K562 (cell line): Measurements from ENCODE around the gene VEGFA. TPM values are rescaled to one million over a fixed set of nuclear protein-coding genes. Genes with fewer than 3 reads are reported as not detected.

Experiments
- ATAC-seq: fragments of 200-7000 bp; cut with Tn5 transposase; 3 replicates; pipeline ENCODE4 v1.9.1; 2020; ENCODE audit warnings: moderate library complexity
- BruUV-seq: library from RNA; stranded (reverse); fragments of 400-500 nt; replicated peaks from 2 replicates; lab custom pipeline; 2021; lab: Mats Ljungman, UMichigan
- CTCF ChIA-PET: fragments of 300-600 bp; formaldehyde crosslinking; extraction: SDS; loops from one replicate; lab custom pipeline; 2021; ENCODE audit warnings: low intra/inter-chr PET ratio; lab: Yijun Ruan, JAX
- POLR2A ChIA-PET: fragments of 300-600, 350-650 bp; sonication (Branson Sonifier 250); formaldehyde crosslinking; extraction: SDS; loops from one replicate; lab custom pipeline; 2021; ENCODE audit warnings: antibody characterized with exemption, inconsistent platforms; lab: Yijun Ruan, JAX
- DNase-seq, 4 experiments: peaks; one replicate each; pipeline versions ENCODE4 v3.0.0 to v3.0.0-alpha.2; 2011 to 2018; ENCODE audit warnings: low spot score in 3 of 4, mixed read lengths in 3 of 4; ENCODE audit errors: extremely low read depth in 1 of 4
- FAIRE-seq: peaks from 2 replicates; lab custom pipeline; 2011; peaks lifted over from hg19 to GRCh38; lab: Jason Lieb, UNC
- H2AFZ ChIP-seq: 2 replicates; pipeline ENCODE4 v1.6.0; 2011; ENCODE audit warnings: low read depth, low read length, control low read depth, inconsistent platforms
- H3K27ac ChIP-seq: fragments of 200-600 bp; 3 replicates; pipeline ENCODE4 v1.8.0; 2011; ENCODE audit warnings: low read depth, mild to moderate bottlenecking, control low read depth, inconsistent platforms, low read length, moderate library complexity, mixed read lengths; ENCODE audit errors: extremely low read depth
- H3K27me3 ChIP-seq, 2 experiments: fragments of 300-600 bp in 1 of 2; 2 replicates in 1 of 2; 3 replicates in 1 of 2; pipeline versions ENCODE4 v1.6.0 to v1.8.0; 2011; ENCODE audit warnings: inconsistent platforms in 2 of 2, low read length in 2 of 2, mild to moderate bottlenecking in 1 of 2, mixed read lengths in 1 of 2, moderate library complexity in 1 of 2; ENCODE audit not compliant: control insufficient read depth in 2 of 2, insufficient read depth in 2 of 2
- H3K36me3 ChIP-seq: fragments of 300-600 bp; 3 replicates; pipeline ENCODE4 v1.8.0; 2011; ENCODE audit warnings: mild to moderate bottlenecking, low read length, inconsistent platforms; ENCODE audit not compliant: control insufficient read depth, insufficient read depth
- H3K4me1 ChIP-seq, 2 experiments: fragments of 200-600 bp in 1 of 2; replicated peaks in 1 of 2; 2 replicates in 1 of 2; 3 replicates in 1 of 2; pipeline versions ENCODE4 v1.5.1 to v1.8.0; 2011; ENCODE audit warnings: inconsistent platforms in 2 of 2, low read length in 2 of 2, mild to moderate bottlenecking in 1 of 2, mixed read lengths in 1 of 2, moderate library complexity in 1 of 2; ENCODE audit not compliant: control insufficient read depth in 2 of 2, insufficient read depth in 2 of 2
- H3K4me2 ChIP-seq: 2 replicates; pipeline ENCODE4 v1.6.1; 2011; ENCODE audit warnings: low read length, control low read depth, inconsistent platforms, mixed read lengths; ENCODE audit not compliant: insufficient read depth
- H3K4me3 ChIP-seq: fragments of 200-600 bp; sonication (generic), shearing (Covaris generic); 2 replicates; pipeline ENCODE4 v1.5.1; 2016; ENCODE audit warnings: control low read depth, inconsistent platforms
- H3K79me2 ChIP-seq: fragments of 200-600 bp; 3 replicates; pipeline ENCODE4 v1.8.0; 2011; ENCODE audit warnings: low read length, inconsistent platforms; ENCODE audit not compliant: control insufficient read depth, insufficient read depth
- H3K9ac ChIP-seq, 2 experiments: 2 replicates each; pipeline versions ENCODE4 v1.6.0 to v1.6.1; 2011; ENCODE audit warnings: low read depth in 2 of 2, low read length in 2 of 2, control low read depth in 1 of 2, inconsistent platforms in 1 of 2, mild to moderate bottlenecking in 1 of 2, mixed read lengths in 1 of 2; ENCODE audit not compliant: insufficient read depth in 1 of 2
- H3K9me1 ChIP-seq: one replicate; pipeline ENCODE4 v1.6.0; 2011; ENCODE audit warnings: inconsistent platforms, mild to moderate bottlenecking, low read length, moderate library complexity; ENCODE audit not compliant: control insufficient read depth, insufficient read depth
- H3K9me3 ChIP-seq: replicated peaks from 2 replicates; pipeline ENCODE4 v1.5.1; 2011; ENCODE audit warnings: low read depth, low read length, inconsistent platforms; ENCODE audit not compliant: control insufficient read depth, insufficient read depth
- H4K20me1 ChIP-seq: replicated peaks from 2 replicates; pipeline ENCODE4 v1.6.1; 2011; ENCODE audit warnings: low read length, inconsistent platforms, mixed read lengths; ENCODE audit not compliant: control insufficient read depth, insufficient read depth
- HNRNPL ChIP-seq: fragments of 200-400 bp; formaldehyde crosslinking; IDR thresholded peaks from 2 replicates; pipeline ENCODE4 v1.6.1; 2017; ENCODE audit warnings: low read depth, mild to moderate bottlenecking, low read length
- PKNOX1 ChIP-seq: fragments of 450-650 bp; IDR thresholded peaks from 2 replicates; pipeline ENCODE4 v1.6.1; 2016
- ZNF830 ChIP-seq: fragments of 250-450 bp; sonication (Bioruptor Pico); IDR thresholded peaks from 2 replicates; pipeline ENCODE4 v1.5.0; 2021; ENCODE audit warnings: mild to moderate bottlenecking
- WGBS: fragments of 100-300 bp; shearing (Covaris generic); methylation state at CpG from one replicate; pipeline ENCODE4 v1.1.6; 2016; ENCODE audit warnings: low coverage, mixed read lengths; ENCODE audit not compliant: insufficient coverage; ENCODE audit errors: missing lambda C conversion rate; 5-methylcytosine and 5-hydroxymethylcytosine counted together
- in situ Hi-C: fragments of 300-500 bp; cut with MboI; formaldehyde crosslinking; loops from 4 replicates; pipeline ENCODE4 v1.15.0; 2018; ENCODE audit warnings: inconsistent platforms, mixed read lengths
- intact Hi-C: fragments of 100-400 bp; cut with micrococcal nuclease; formaldehyde crosslinking; loops from 2 replicates; pipeline ENCODE4 v1.14.2; 2022
- polyA plus RNA-seq, 8 experiments: library from polyadenylated mRNA; depleted of rRNA in 4 of 8; stranded (reverse) in 5 of 8; unstranded in 3 of 8; fragments of >200 nt; fragmentation: Nextera tagmentation in 2 of 8; fragmentation: Illumina TruSeq in 1 of 8; extraction: Ambion mirVana in 2 of 8; extraction: Trizol in 1 of 8; gene quantifications; 2 replicates each; pipeline versions ENCODE4 v1.2.1 to v1.2.3, GENCODE V29; 2011 to 2014; ENCODE audit warnings: inconsistent platforms in 1 of 8, missing spikeins in 1 of 8
- total RNA-seq, 7 experiments: library from RNA; depleted of rRNA in 6 of 7; stranded (reverse); fragments of >200 nt in 6 of 7; fragmentation: Illumina TruSeq in 2 of 7; extraction: Trizol in 2 of 7; gene quantifications; 2 replicates each; pipeline versions ENCODE4 v1.2.1 to v1.2.3, GENCODE V29; 2011 to 2021; ENCODE audit warnings: low replicate concordance in 1 of 7
- TF ChIP-seq, protein P1 (sequence below): fragments of 250-450 bp; sonication (Bioruptor Pico); IDR thresholded peaks from 2 replicates; pipeline ENCODE4 v1.5.0; 2021; ENCODE audit warnings: mild to moderate bottlenecking, moderate library complexity

VEGFA gene
- total and polyA plus RNA-seq, 9 of the 15 experiments (the other 6 are each of a cell fraction or from before 2014, with no cell fraction given): 14.0 to 271 (median 124) TPM

- Histone ChIP-seq H3K9me1 (no peaks in the 10 kb centered on the region), H3K27ac (no peak overlapping the region), H3K36me3 (no peaks in the 10 kb centered on the region), H3K4me2 (no peak overlapping the region), H4K20me1 (no peaks in the 10 kb centered on the region), H3K9me3 (no peaks in the 10 kb centered on the region)
- POLR2A ChIA-PET: interaction anchor here (0.7 to 1.2 kb wide), 5 partner anchors 9 to 405 kb away, joined by 3 to 4 read pairs (median 4); no protein-coding TSS in a partner anchor
- intact Hi-C loops: no loop called here
- WGBS: 50% methylated on average over 5 of the region's 5 CpGs
- FAIRE-seq: no peak
- peak; percentile 47 for TF ChIP-seq PKNOX1
- TF ChIP-seq ZNF830: no peak
- TF ChIP-seq, protein P1, sequence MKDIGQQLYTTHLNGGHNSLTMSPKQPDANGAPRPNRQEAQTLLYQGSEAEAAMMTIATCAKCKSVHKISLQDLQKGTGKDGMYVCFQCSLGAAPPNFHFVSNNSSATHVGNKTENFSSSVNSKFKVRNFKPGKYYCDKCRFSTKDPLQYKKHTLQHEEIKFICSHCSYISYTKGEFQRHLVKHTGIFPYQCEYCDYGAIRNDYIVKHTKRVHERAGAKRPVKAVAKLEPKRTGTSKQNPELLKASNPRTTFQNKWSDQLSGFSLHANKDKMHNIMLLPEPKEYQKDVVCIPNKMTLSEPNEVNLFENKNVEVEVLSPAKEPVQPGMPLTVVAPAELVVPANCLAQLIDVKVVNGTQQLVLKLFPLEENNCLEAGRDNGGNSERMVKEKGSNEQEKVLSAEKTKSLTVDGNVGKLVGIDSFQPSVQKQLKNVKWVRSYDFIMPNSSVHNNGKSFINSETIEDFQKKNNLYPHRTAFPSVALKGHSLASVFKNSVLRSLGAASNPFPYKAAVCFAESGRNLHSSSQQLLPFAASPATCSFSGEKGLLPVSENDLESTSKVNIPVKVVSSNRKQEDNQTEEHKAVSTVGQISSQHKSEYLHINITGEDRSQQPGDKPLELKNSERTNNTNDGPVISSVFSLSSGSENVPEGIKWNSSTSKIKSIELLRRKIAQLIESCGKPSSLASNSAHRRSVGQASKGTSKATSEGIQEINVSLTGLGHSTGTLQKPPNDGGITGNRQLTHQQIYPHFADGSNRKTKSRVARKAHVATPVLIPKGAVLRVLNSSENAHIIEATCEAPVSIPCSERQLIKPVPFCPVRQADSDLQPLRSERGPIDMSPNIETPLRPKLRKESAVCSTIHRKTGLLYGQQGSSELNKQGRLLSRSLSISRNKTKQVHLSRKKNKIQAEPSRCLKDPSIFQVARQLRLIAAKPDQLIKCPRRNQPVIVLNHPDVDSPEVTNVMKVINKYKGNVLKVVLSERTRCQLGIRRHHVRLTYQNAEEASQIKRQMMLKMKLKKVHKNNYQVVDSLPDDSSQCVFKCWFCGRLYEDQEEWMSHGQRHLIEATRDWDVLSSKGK: no peak
- no peak for TF ChIP-seq HNRNPL
- TF ChIP-seq, all 486 proteins: peak for 1
- in situ Hi-C loops: no loop called here
- Histone ChIP-seq H3K9ac (no peak overlapping the region), H3K27me3 (peaks cover 0 to 4% of the 10 kb centered on the region in 2 experiments; a peak in 2 of 5 replicates), H3K4me1 (peaks cover 7 to 17% of the 10 kb centered on the region in 2 experiments; a peak in 4 of 5 replicates), H2AFZ (peak overlapping the region; percentile 30; the same call in 1 of the 2 replicates), H3K4me3 (no peak overlapping the region), H3K79me2 (no peaks in the 10 kb centered on the region)
- BruUV-seq: no TSS peak
- ATAC-seq: no peak
- DNase-seq: no peak
- CTCF ChIA-PET: no interaction called here
Measured at GRCh38 chr6:43819958-43820357, 49.9 kb downstream of the VEGFA start.
